HepG2 (cell line): ENCODE results near the gene SHFL. TPM values are rescaled to one million over a fixed set of nuclear protein-coding genes. Genes with fewer than 3 reads are reported as not detected.

ENCODE experiments used
- ATAC-seq: fragments of 200-7000 bp; cut with Tn5 transposase; 3 replicates; pipeline ENCODE4 v1.9.1; 2020; ENCODE audit warnings: mild to moderate bottlenecking, moderate library complexity
- BruUV-seq: library from RNA; stranded (reverse); fragments of 400-500 nt; replicated peaks from 2 replicates; lab custom pipeline; 2021; lab: Mats Ljungman, UMichigan
- CTCF ChIA-PET: fragments of 300-600 bp; formaldehyde crosslinking; extraction: SDS; loops from one replicate; lab custom pipeline; 2021; ENCODE audit warnings: low total read pairs, inconsistent platforms, low intra/inter-chr PET ratio; lab: Yijun Ruan, JAX
- POLR2A ChIA-PET: fragments of 350-600 bp; sonication (Branson Sonifier 250); formaldehyde crosslinking; loops from one replicate; lab custom pipeline; 2020; ENCODE audit warnings: antibody characterized with exemption, inconsistent platforms; lab: Yijun Ruan, JAX
- DNase-seq: peaks from one replicate; pipeline ENCODE4 v3.0.0-alpha.2; 2015; ENCODE audit warnings: low spot score
- FAIRE-seq: peaks from 3 replicates; lab custom pipeline; 2011; peaks lifted over from hg19 to GRCh38; lab: Jason Lieb, UNC
- H2AFZ ChIP-seq: one replicate; pipeline ENCODE4 v1.6.1; 2011; ENCODE audit warnings: low read length, inconsistent platforms
- H3K27ac ChIP-seq: fragments of 300-600 bp; 3 replicates; pipeline ENCODE4 v1.8.0; 2011; ENCODE audit warnings: mixed run types, mild to moderate bottlenecking, mixed read lengths, low read length, inconsistent platforms; ENCODE audit not compliant: insufficient read depth; ENCODE audit errors: extremely low read length
- H3K27me3 ChIP-seq, 2 experiments: fragments of 200-600 bp in 1 of 2; 2 replicates in 1 of 2; 3 replicates in 1 of 2; pipeline versions ENCODE4 v1.6.0 to v1.8.0; 2011; ENCODE audit warnings: low read length in 2 of 2, mild to moderate bottlenecking in 2 of 2, moderate library complexity in 2 of 2, inconsistent platforms in 1 of 2; ENCODE audit not compliant: insufficient read depth in 2 of 2, control insufficient read depth in 1 of 2
- H3K36me3 ChIP-seq, 2 experiments: fragments of 200-600 bp in 1 of 2; replicated peaks in 1 of 2; 2 replicates in 1 of 2; 3 replicates in 1 of 2; pipeline versions ENCODE4 v1.5.1 to v1.8.0; 2011; ENCODE audit warnings: low read length in 2 of 2, inconsistent platforms in 1 of 2; ENCODE audit not compliant: insufficient read depth in 2 of 2, control insufficient read depth in 1 of 2
- H3K4me1 ChIP-seq: 2 replicates; pipeline ENCODE4 v1.5.1; 2012; ENCODE audit warnings: low read length, inconsistent platforms; ENCODE audit not compliant: insufficient read depth
- H3K4me2 ChIP-seq: 2 replicates; pipeline ENCODE4 v1.6.0; 2011; ENCODE audit warnings: low read depth, low read length, inconsistent platforms
- H3K4me3 ChIP-seq, 3 experiments: fragments of 200-600 bp in 1 of 3; sonication (generic), shearing (Covaris generic) in 1 of 3; replicated peaks in 1 of 3; 2 replicates each; pipeline ENCODE4 v1.5.1; 2011 to 2016; ENCODE audit warnings: low read length in 3 of 3, inconsistent platforms in 2 of 3, low read depth in 2 of 3, mild to moderate bottlenecking in 2 of 3, control low read depth in 1 of 3, mixed read lengths in 1 of 3; ENCODE audit not compliant: insufficient read depth in 1 of 3
- H3K79me2 ChIP-seq: one replicate; pipeline ENCODE4 v1.6.1; 2011; ENCODE audit warnings: low read length, inconsistent platforms; ENCODE audit not compliant: insufficient read depth
- H3K9ac ChIP-seq: 2 replicates; pipeline ENCODE4 v1.6.0; 2011; ENCODE audit warnings: mild to moderate bottlenecking, low read depth, low read length, inconsistent platforms; ENCODE audit not compliant: insufficient read depth
- H3K9me3 ChIP-seq: 2 replicates; pipeline ENCODE4 v1.5.1; 2012; ENCODE audit warnings: mild to moderate bottlenecking, low read length
- H4K20me1 ChIP-seq: 2 replicates; pipeline ENCODE4 v1.6.0; 2011; ENCODE audit warnings: inconsistent platforms, mild to moderate bottlenecking, low read length, moderate library complexity; ENCODE audit not compliant: insufficient read depth
- ATF4 ChIP-seq, 2 experiments: fragments of 450-650 bp in 1 of 2; sonication (generic) in 1 of 2; formaldehyde crosslinking; IDR thresholded peaks; 2 replicates each; pipeline versions ENCODE4 v1.5.0 to v1.8.0; 2020 to 2022; ENCODE audit warnings: mild to moderate bottlenecking in 1 of 2, missing genetic modification reagents in 1 of 2
- EP300 ChIP-seq, 3 experiments: sonication (generic) in 1 of 3; formaldehyde crosslinking in 1 of 3; IDR thresholded peaks; 2 replicates each; pipeline versions ENCODE4 v1.5.1 to v1.6.1; 2011 to 2020; ENCODE audit warnings: low read depth in 2 of 3, low read length in 2 of 3, borderline replicate concordance in 1 of 3, improper control_type of control experiment in 1 of 3, mild to moderate bottlenecking in 1 of 3, missing genetic modification reagents in 1 of 3, moderate library complexity in 1 of 3
- GATA4 ChIP-seq: sonication (generic); IDR thresholded peaks from 2 replicates; pipeline ENCODE4 v1.6.1; 2016; ENCODE audit warnings: antibody characterized with exemption, low read depth, borderline replicate concordance
- HMG20A ChIP-seq: IDR thresholded peaks from 2 replicates; pipeline ENCODE4 v1.6.1; 2016; ENCODE audit warnings: borderline replicate concordance
- KDM5A ChIP-seq: fragments of 200-600 bp; sonication (generic); IDR thresholded peaks from 2 replicates; pipeline ENCODE4 v1.7.0; 2018; ENCODE audit warnings: antibody characterized with exemption, mild to moderate bottlenecking, low read length, borderline replicate concordance
- KLF16 ChIP-seq, 2 experiments: sonication (generic) in 1 of 2; formaldehyde crosslinking in 1 of 2; IDR thresholded peaks; 2 replicates each; pipeline versions ENCODE4 v1.6.1 to v1.8.0; 2016 to 2023; ENCODE audit warnings: missing genetic modification reagents in 2 of 2, missing compliant biosample characterization in 1 of 2
- PRPF4 ChIP-seq: fragments of 200-400 bp; formaldehyde crosslinking; IDR thresholded peaks from 2 replicates; pipeline ENCODE4 v1.6.1; 2016; ENCODE audit warnings: low read length, low read depth; ENCODE audit not compliant: poor library complexity, severe bottlenecking
- RBM39 ChIP-seq: fragments of 200-400 bp; formaldehyde crosslinking; IDR thresholded peaks from one replicate; pipeline ENCODE4 v1.6.1; 2018; ENCODE audit warnings: antibody characterized with exemption, mild to moderate bottlenecking, low read depth, low read length; ENCODE audit not compliant: poor library complexity, severe bottlenecking
- SNAPC2 ChIP-seq: sonication (generic); formaldehyde crosslinking; IDR thresholded peaks from 2 replicates; pipeline ENCODE4 v1.8.1; 2022; ENCODE audit warnings: mild to moderate bottlenecking, missing genetic modification reagents
- SOX13 ChIP-seq, 3 experiments: fragments of 450-650 bp in 1 of 3; sonication (generic) in 1 of 3; formaldehyde crosslinking in 1 of 3; IDR thresholded peaks in 2 of 3; conservative IDR thresholded peaks in 1 of 3; 2 replicates each; pipeline versions ENCODE4 v1.5.0 to v1.6.1; 2016 to 2020; ENCODE audit warnings: antibody characterized with exemption in 1 of 3, mild to moderate bottlenecking in 1 of 3, missing compliant biosample characterization in 1 of 3, missing genetic modification reagents in 1 of 3, moderate library complexity in 1 of 3
- SYNCRIP ChIP-seq: fragments of 200-400 bp; formaldehyde crosslinking; IDR thresholded peaks from 2 replicates; pipeline ENCODE4 v1.6.1; 2018; ENCODE audit warnings: mild to moderate bottlenecking, low read depth, low read length; ENCODE audit not compliant: insufficient read depth
- TFDP2 ChIP-seq: sonication (generic); formaldehyde crosslinking; IDR thresholded peaks from 2 replicates; pipeline ENCODE4 v1.4.0; 2020; ENCODE audit warnings: missing genetic modification reagents
- WIZ ChIP-seq: sonication (generic); formaldehyde crosslinking; IDR thresholded peaks from 2 replicates; pipeline ENCODE4 v1.5.1; 2020; ENCODE audit warnings: mild to moderate bottlenecking, missing genetic modification reagents
- ZBTB26 ChIP-seq: IDR thresholded peaks from 2 replicates; pipeline ENCODE4 v1.6.1; 2016; ENCODE audit warnings: missing compliant biosample characterization, missing genetic modification reagents, borderline replicate concordance
- ZNF12 ChIP-seq: sonication (generic); formaldehyde crosslinking; IDR thresholded peaks from 2 replicates; pipeline ENCODE4 v1.5.0; 2020; ENCODE audit warnings: missing genetic modification reagents
- ZNF33B ChIP-seq: sonication (generic); formaldehyde crosslinking; IDR thresholded peaks from 2 replicates; pipeline ENCODE4 v1.5.1; 2020; ENCODE audit warnings: mild to moderate bottlenecking, missing genetic modification reagents
- ZNF460 ChIP-seq: sonication (generic); formaldehyde crosslinking; IDR thresholded peaks from 2 replicates; pipeline ENCODE4 v1.5.1; 2020; ENCODE audit warnings: missing genetic modification reagents, mild to moderate bottlenecking, borderline replicate concordance
- ZNF576 ChIP-seq: sonication (generic); formaldehyde crosslinking; IDR thresholded peaks from 2 replicates; pipeline ENCODE4 v1.4.0; 2020; ENCODE audit warnings: mild to moderate bottlenecking, missing genetic modification reagents
- ZNF709 ChIP-seq: sonication (generic); formaldehyde crosslinking; IDR thresholded peaks from 2 replicates; pipeline ENCODE4 v1.5.0; 2020; ENCODE audit warnings: mild to moderate bottlenecking, missing genetic modification reagents
- ZNF746 ChIP-seq: sonication (generic); formaldehyde crosslinking; IDR thresholded peaks from 2 replicates; pipeline ENCODE4 v1.8.0; 2022; ENCODE audit warnings: mild to moderate bottlenecking, missing genetic modification reagents
- WGBS: methylation state at CpG from one replicate; pipeline ENCODE4 v1.1.6; 2017; ENCODE audit warnings: low lambda C conversion rate; 5-methylcytosine and 5-hydroxymethylcytosine counted together
- in situ Hi-C: cut with HindIII; loops from 2 replicates; pipeline ENCODE4 v1.10.0; 2017; ENCODE audit warnings: low pct_unique_long_range_greater_than_20kb; ENCODE audit not compliant: extremely low pct_ligation_motif_present
- intact Hi-C: fragments of 100-400 bp; cut with micrococcal nuclease; formaldehyde crosslinking; loops from one replicate; pipeline ENCODE4 v1.10.0; 2022; ENCODE audit not compliant: unreplicated experiment
- polyA plus RNA-seq, 8 experiments: library from polyadenylated mRNA; depleted of rRNA in 3 of 8; stranded (reverse) in 7 of 8; unstranded in 1 of 8; fragments of >200 nt; fragmentation: Illumina TruSeq in 4 of 8; extraction: Trizol in 4 of 8; gene quantifications; 2 replicates each; pipeline versions ENCODE4 v1.2.1 to v1.2.3, GENCODE V29; 2011 to 2016; ENCODE audit warnings: low read depth in 4 of 8, missing spikeins in 1 of 8, mixed read lengths in 1 of 8; ENCODE audit not compliant: insufficient read depth in 1 of 8
- total RNA-seq, 5 experiments: library from RNA; depleted of rRNA; stranded (reverse); fragments of >200 nt; fragmentation: Illumina TruSeq; extraction: Trizol; gene quantifications; 2 replicates each; pipeline ENCODE4 v1.2.3, GENCODE V29; 2016; ENCODE audit warnings: low read depth in 1 of 5

SHFL gene
- total and polyA plus RNA-seq, 2 of the 13 experiments (the other 11 are each of a cell fraction or from before 2014, with no cell fraction given): 12.3 to 36.4 TPM

- H3K4me2 ChIP-seq: no peak overlapping the region
- H3K4me1 ChIP-seq: peaks cover 30% of the 10 kb centered on the region
- POLR2A ChIA-PET: interaction anchor here (0.8 kb wide), 1 partner anchor 49 kb away, joined by 3 read pairs; no protein-coding TSS in a partner anchor
- in situ Hi-C loops: no loop called here
- H3K9ac ChIP-seq: no peak overlapping the region
- intact Hi-C loops: no loop called here
- ATAC-seq (no peak; the same call in 1 of the 3 replicates), FAIRE-seq (peak; percentile 48), DNase-seq (peak; percentile 73)
- H3K27ac ChIP-seq: no peak overlapping the region
- CTCF ChIA-PET: no interaction called here
- no peaks in the 10 kb centered on the region for H3K79me2 ChIP-seq
- no peaks in the 10 kb centered on the region for H3K9me3 ChIP-seq
- peaks cover 0 to 18% of the 10 kb centered on the region in 2 experiments; a peak in 3 of 5 replicates for H3K27me3 ChIP-seq
- 2% methylated on average over 5 of the region's 5 CpGs for WGBS
- H3K4me3 ChIP-seq: no peak overlapping the region
- BruUV-seq: no TSS peak
- H2AFZ ChIP-seq: no peak overlapping the region
- H3K36me3 ChIP-seq: no peaks in the 10 kb centered on the region
- no peaks in the 10 kb centered on the region for H4K20me1 ChIP-seq
- no peak for TF ChIP-seq SYNCRIP
- TF ChIP-seq TFDP2 (CRISPR knock-in tag): no peak
- TF ChIP-seq WIZ (CRISPR knock-in tag): no peak
- no peak for TF ChIP-seq ZBTB26 (CRISPR knock-in tag)
- TF ChIP-seq ZNF746 (CRISPR knock-in tag): no peak
- TF ChIP-seq HMG20A (CRISPR knock-in tag): 0 out of 2 replicates have a peak, but pooled peaks have one; percentile 59
- no peak for TF ChIP-seq ZNF460 (CRISPR knock-in tag)
- no peak for TF ChIP-seq SOX13 (IDR thresholded peaks at IDR 0.05)
- TF ChIP-seq SOX13 (CRISPR knock-in tag; conservative IDR thresholded peaks at IDR 0.05 in 1 of 2, IDR thresholded peaks at IDR 0.05 in 1 of 2): peak in 1 of 2 experiments; percentile 83; a peak in 2 of 4 replicates
- no peak for TF ChIP-seq GATA4
- no peak for TF ChIP-seq PRPF4
- peak; percentile 18; the same call in 1 of the 2 replicates for TF ChIP-seq ZNF12 (CRISPR knock-in tag)
- no peak for TF ChIP-seq ZNF576
- TF ChIP-seq RBM39: no peak
- TF ChIP-seq ATF4 (CRISPR knock-in tag; IDR thresholded peaks at IDR 0.05): peak in 1 of 2 experiments; percentile 55; a peak in 1 of 4 replicates
- TF ChIP-seq ZNF33B (CRISPR knock-in tag): no peak
- peak in 1 of 2 experiments; percentile 33; a peak in 1 of 4 replicates for TF ChIP-seq KLF16 (CRISPR knock-in tag; IDR thresholded peaks at IDR 0.05)
- no peak for TF ChIP-seq SNAPC2 (CRISPR knock-in tag)
- no peak for TF ChIP-seq ZNF709
- peak in 1 of 2 experiments; percentile 55; a peak in 1 of 4 replicates for TF ChIP-seq EP300 (IDR thresholded peaks at IDR 0.05; ENCODE audit: low read depth in 2 of 2, low read length in 2 of 2)
- no peak for TF ChIP-seq EP300 (CRISPR knock-in tag; IDR thresholded peaks at IDR 0.05; ENCODE audit: borderline replicate concordance)
- TF ChIP-seq KDM5A: no peak
Measured at GRCh38 chr19:10036601-10037071, 49.5 kb upstream of the SHFL start.
